Thyroid gland (tissue), 4 donors: ENCODE measurements around the gene ZCCHC24. TPM values are rescaled to one million over a fixed set of nuclear protein-coding genes. Genes with fewer than 3 reads are reported as not detected.
A peak's percentile ranks its signal among the peaks of the same experiment; 100 is the strongest.

Experiments
- DNase-seq, 2 donors: peaks; one replicate each; pipeline ENCODE4 v3.0.0-alpha.2; 2019
- H3K27ac ChIP-seq, 3 donors: fragments of 200-600 bp; sonication (generic); 1 replicate in 2 of 3; 2 replicates in 1 of 3; pipeline ENCODE4 v1.5.1; 2016 to 2019; ENCODE audit warnings: mild to moderate bottlenecking in 1 of 3, moderate library complexity in 1 of 3
- H3K27me3 ChIP-seq: fragments of 200-600 bp; sonication (generic); one replicate; pipeline ENCODE4 v1.5.1; 2019
- H3K36me3 ChIP-seq, 2 donors: fragments of 200-600 bp; sonication (generic); one replicate each; pipeline ENCODE4 v1.5.1; 2016 to 2019
- H3K4me1 ChIP-seq, 2 donors: fragments of 200-600 bp; sonication (generic); one replicate each; pipeline ENCODE4 v1.5.1; 2017 to 2019
- H3K4me3 ChIP-seq, 3 donors: fragments of 200-600 bp; sonication (generic); replicated peaks in 1 of 3; 1 replicate in 2 of 3; 2 replicates in 1 of 3; pipeline ENCODE4 v1.5.1; 2016; ENCODE audit warnings: mild to moderate bottlenecking in 1 of 3
- H3K9me3 ChIP-seq: fragments of 200-600 bp; sonication (generic); one replicate; pipeline ENCODE4 v1.5.1; 2017
- CTCF ChIP-seq, 6 experiments: fragments of 200-600 bp in 3 of 6; fragments of 450-650 bp in 3 of 6; sonication (generic) in 3 of 6; IDR thresholded peaks; one replicate each; pipeline ENCODE4 v1.5.1; 2016 to 2019; ENCODE audit warnings: antibody characterized with exemption in 6 of 6, mild to moderate bottlenecking in 2 of 6, inconsistent platforms in 1 of 6, moderate library complexity in 1 of 6
- POLR2A ChIP-seq, 2 donors: fragments of 450-650 bp; IDR thresholded peaks; one replicate each; pipeline ENCODE4 v1.6.1; 2017; ENCODE audit warnings: antibody characterized with exemption in 2 of 2, mild to moderate bottlenecking in 2 of 2, moderate library complexity in 1 of 2
- WGBS, 2 donors: methylation state at CpG; one replicate each; pipeline ENCODE4 v1.1.5; 2017; 5-methylcytosine and 5-hydroxymethylcytosine counted together
- intact Hi-C: fragments of 100-400 bp; cut with DNase I; formaldehyde crosslinking; loops from one replicate; pipeline ENCODE4 v1.15.1; 2023
- total RNA-seq, 4 donors: library from RNA; depleted of rRNA; stranded (reverse); fragments of >200 nt; gene quantifications; one replicate each; pipeline ENCODE4 v1.2.3, GENCODE V29; 2016

The ZCCHC24 gene
- total RNA-seq, 4 donors from 2014 or later: 25.4 to 48.8 (median 33.3) TPM

- peaks cover 85 to 100% of the 10 kb centered on the region in 2 donors for H3K4me1 ChIP-seq
- H3K9me3 ChIP-seq: no peaks in the 10 kb centered on the region
- intact Hi-C loops: no loop called here
- H3K36me3 ChIP-seq: no peaks in the 10 kb centered on the region
- H3K4me3 ChIP-seq: no peak overlapping the region
- TF ChIP-seq CTCF (IDR thresholded peaks at IDR 0.05) (no peak), POLR2A (IDR thresholded peaks at IDR 0.05) (no peak)
- H3K27ac ChIP-seq: peak overlapping the region; percentile 45 to 83 (median 82)
- no peaks in the 10 kb centered on the region for H3K27me3 ChIP-seq
- DNase-seq: peak in 1 of 2 donors; percentile 43
- WGBS, 2 donors: 43 to 58% methylated on average over 7 of the region's 7 CpGs
Observed at GRCh38 chr10:79404231-79404609, 41.2 kb downstream of the ZCCHC24 start.

GRCh38 chr10:79403441-79404230 is 41.8 kb downstream of the ZCCHC24 start:
- no peak overlapping the region for H3K4me3 ChIP-seq
- peaks cover 85 to 100% of the 10 kb centered on the region in 2 donors for H3K4me1 ChIP-seq
- peak overlapping the region; percentile 45 to 83 (median 82) for H3K27ac ChIP-seq
- H3K36me3 ChIP-seq: no peaks in the 10 kb centered on the region
- peak; percentile 59 to 75 for DNase-seq
- H3K27me3 ChIP-seq: no peaks in the 10 kb centered on the region
- 36 to 59% methylated on average over 11 to 23 of the region's 23 CpGs for WGBS, 2 donors
- intact Hi-C loops: no loop called here
- no peaks in the 10 kb centered on the region for H3K9me3 ChIP-seq
- no peak for TF ChIP-seq CTCF (IDR thresholded peaks at IDR 0.05)
- TF ChIP-seq POLR2A (IDR thresholded peaks at IDR 0.05): no peak

GRCh38 chr10:79402951-79403350 is 42.5 kb downstream of the ZCCHC24 start:
- H3K27me3 ChIP-seq: no peaks in the 10 kb centered on the region
- intact Hi-C loops: no loop called here
- no peak for TF ChIP-seq CTCF (IDR thresholded peaks at IDR 0.05)
- no peak for TF ChIP-seq POLR2A (IDR thresholded peaks at IDR 0.05)
- H3K4me3 ChIP-seq: no peak overlapping the region
- H3K36me3 ChIP-seq: no peaks in the 10 kb centered on the region
- no peaks in the 10 kb centered on the region for H3K9me3 ChIP-seq
- WGBS, 2 donors: 46 to 47% methylated on average over 8 of the region's 8 CpGs
- peaks cover 79 to 100% of the 10 kb centered on the region in 2 donors for H3K4me1 ChIP-seq
- H3K27ac ChIP-seq: peak overlapping the region in 2 of 3 donors; percentile 82 to 83
- peak in 1 of 2 donors; percentile 27 for DNase-seq

GRCh38 chr10:79402625-79402946 is 42.8 kb downstream of the ZCCHC24 start:
- TF ChIP-seq CTCF (IDR thresholded peaks at IDR 0.05): no peak
- no peak for TF ChIP-seq POLR2A (IDR thresholded peaks at IDR 0.05)
- Histone ChIP-seq H3K27me3 (no peaks in the 10 kb centered on the region), H3K9me3 (no peaks in the 10 kb centered on the region), H3K4me3 (no peak overlapping the region), H3K27ac (peak overlapping the region in 2 of 3 donors; percentile 82 to 83), H3K36me3 (no peaks in the 10 kb centered on the region), H3K4me1 (peaks cover 75 to 100% of the 10 kb centered on the region in 2 donors)
- WGBS, 2 donors: 95 to 99% methylated on average over 7 of the region's 7 CpGs
- no peak for DNase-seq
- intact Hi-C loops: no loop called here
